GM21723 (cell line): ENCODE results near the gene CDADC1.

Experiments used
- ATAC-seq: cut with Tn5 transposase; IDR thresholded peaks from one replicate; pipeline ENCODE4 v1.9.1; 2021; ENCODE audit warnings: mild to moderate bottlenecking, moderate library complexity; ENCODE audit not compliant: unreplicated experiment

The CDADC1 gene

DNA sequence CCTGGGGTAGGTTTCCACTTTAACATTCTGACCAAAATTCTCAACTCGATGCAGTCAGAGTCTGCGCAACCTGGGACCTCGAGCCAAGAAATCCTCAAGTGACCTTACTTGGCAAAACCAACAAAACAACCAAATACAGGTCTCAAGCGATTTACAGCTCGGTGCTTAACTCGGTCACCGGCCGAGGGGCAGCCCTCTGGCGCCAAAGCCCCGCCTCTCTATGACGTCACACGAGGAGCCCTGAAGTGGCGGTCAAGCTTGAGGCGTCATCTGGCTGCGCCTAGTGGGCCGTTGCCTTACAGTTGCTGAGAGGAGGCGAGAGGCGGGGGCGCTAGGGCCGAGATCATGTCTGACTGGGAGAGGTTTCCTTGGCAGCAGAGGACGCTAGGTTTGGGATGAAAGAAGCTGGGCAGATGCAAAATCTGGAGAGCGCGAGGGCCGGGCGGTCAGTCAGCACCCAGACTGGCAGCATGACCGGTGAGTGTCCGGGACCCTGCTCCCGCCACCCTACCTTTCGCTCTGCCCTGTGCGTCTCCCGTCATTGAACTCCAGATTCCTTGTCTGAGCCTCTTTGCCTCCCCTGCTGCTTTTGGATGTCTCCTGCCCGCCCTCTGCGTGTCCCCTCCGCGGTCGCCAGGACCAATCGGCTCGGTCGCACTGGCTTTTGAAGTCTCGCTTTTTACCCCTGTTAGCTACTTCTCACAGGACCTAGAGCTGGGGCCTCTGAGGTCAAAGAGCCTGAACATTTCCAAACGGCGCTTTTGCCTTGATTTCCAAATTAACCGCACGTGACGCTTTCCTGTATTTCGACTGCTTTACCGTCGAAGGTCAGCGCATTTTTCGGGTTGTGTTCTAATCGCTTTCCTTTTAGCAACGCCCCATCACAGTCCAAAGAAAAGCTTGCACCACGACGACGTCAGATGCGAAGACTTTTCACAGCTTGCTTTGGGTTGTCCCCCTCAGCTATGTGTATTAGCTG is at the start of gene CDADC1:
CDADC1 (plus strand) TSS at position 283 of the 979 bp plus-strand sequence; CDS start at position 396, 113 bp downstream.
- ATAC-seq: peak; percentile 94

DNA sequence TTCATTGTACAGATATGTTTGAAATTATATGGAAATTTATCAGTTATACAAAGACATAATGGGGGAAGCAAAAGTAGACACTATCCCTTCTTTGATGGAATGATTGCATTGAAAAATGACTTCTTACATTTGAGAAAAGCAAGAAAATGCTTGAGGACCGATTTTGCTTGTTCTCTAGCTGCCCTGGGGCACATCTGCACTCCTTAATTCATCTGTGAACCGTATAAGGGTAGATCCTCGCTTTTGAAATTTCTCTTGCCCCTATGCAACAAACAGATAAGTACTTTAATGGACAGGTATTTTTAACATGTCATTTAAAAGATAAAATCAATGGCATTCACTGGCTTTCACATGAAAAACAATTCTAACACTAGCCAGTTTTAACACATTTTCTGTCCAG is 41.1 kb upstream of the CDADC1 start:
- ATAC-seq: no peak

DNA sequence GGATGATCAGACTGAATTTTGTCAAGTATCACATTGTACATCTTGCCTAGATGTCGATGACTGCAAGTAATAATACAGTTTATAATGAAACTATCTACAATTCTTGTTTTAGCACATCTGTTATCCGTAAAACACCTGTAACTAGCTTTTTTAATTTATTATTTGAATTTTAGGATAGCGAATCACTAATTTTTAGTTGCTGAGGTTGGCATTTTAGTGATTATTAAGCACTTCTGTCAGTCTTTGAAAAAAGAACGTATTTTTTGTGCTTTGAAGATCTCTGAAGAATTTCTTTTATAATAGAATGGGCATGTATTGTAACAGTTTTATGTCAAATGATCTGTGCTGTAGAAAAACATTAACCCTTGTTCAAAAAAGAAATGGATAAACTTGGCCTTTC is 39.1 kb upstream of the CDADC1 start:
- ATAC-seq: no peak

DNA sequence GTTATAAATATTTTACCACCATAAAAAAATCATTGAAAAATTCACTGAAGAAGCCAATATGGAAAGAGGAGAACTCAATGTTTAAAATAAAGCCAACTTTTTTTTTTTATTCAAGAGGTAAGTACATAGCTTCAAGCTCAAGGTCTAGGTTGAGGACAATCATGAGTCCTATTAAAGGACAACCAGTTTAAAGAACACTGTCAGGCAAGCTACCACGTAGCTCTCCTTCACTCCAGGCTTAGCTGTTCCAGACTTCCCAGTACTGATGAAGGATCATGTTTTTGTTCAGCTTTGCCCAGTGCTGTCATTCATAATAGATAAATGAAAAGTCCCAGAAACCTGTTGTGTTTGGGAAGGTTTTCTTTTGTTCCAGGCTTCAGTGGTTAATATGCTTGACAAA is 37.6 kb upstream of the CDADC1 start:
- no peak for ATAC-seq

DNA sequence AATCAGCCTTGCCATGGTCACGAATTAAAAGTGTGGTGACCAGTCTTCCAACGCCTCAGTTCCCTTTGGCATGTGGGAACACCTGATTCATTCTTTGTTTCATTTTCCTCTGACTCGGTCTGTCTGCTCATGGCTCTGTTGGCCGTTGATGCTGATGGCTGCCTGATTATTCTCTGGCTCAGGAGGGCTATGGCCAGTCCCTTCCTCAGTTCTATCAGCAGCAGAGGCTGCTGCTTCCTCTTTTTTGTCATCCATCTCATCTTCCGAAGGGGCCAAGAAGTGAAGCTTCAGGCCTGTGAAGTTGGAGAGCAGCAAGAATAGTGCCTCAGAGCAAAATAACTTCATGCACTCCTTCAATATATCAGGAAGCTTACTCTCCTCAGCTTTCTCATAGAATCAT is 37.1 kb upstream of the CDADC1 start:
- no peak for ATAC-seq

DNA sequence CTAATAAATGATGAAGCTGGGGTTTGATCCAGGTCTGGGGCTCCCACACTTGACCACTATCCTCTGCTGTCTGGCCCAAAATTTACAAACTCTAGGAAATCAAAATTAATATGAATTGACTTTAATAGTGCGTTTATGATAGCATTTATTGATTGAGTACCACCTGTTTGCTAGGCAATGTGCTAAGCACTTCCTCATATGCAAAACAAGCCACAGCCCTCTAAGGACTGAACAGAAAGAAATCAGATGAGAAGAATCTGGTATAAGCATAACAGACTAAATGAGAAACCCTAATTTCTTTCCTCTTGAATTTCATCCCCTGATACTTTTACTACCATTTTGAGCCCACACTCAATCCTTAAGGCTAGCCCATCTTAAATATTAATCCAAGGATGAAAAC is 34.2 kb upstream of the CDADC1 start:
- no peak for ATAC-seq

DNA sequence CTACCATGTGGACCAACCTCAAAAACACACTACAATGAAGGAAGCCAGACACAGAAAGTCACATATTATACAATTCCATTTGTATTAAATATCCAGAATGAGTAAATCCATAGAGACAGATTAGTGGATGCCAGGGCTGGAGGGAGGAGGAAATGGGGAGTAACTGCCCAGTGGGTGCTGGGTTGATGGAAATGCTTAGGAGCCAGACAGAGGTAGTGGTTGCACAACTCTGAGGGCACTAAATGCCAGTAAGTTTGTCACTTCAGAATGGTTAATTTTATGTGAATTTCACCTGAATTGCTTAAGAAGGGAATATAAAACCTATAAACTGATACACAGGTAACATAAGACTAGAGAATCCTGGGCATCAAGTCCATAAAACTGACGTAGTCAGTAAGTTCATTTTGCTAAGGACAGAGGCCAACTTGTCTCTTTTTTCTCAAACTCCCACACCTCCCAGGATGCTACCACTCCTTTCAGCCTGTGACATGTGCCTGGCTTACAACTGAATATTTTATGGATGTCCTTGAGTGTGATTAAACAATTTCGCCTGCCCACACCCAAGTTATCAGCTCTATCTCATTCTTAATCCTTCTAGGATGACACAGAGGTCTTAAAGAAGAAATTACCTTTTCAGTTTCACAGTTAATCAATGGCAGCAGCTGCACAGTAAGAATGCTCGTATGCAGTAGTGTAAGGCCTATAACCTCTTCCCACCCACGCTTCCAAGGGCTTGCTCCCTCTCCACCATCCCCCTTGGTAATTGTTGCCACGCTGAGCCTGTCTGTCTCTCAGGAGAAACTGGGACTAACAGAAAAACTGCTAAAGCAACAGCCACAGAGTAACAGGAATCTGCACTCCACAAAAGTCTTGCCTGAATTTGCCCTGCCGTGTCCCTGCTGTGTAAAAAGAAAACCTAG is 33.5 kb upstream of the CDADC1 start:
- no peak for ATAC-seq

DNA sequence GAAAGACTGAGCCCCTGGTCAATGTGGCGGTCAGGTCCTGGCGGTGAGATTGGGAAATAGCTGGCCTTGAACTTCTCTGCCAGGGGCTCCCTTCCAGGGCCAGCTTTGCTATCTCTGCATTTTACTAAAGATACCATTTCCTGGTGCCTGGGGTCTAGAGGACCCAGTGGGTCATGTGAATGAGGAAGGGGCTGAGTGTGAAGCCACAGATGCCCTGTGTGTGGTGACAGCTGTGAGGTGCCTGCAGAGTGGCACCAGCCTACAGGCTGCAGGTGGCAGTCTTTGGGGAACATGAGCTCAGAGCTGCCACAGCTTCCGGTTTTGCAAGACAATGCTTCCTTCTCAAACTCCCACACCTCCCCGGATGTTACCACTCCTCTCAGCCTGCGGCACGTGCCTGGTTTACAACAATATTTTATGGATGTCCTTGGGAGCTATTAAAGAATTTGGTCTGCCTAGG is 32.8 kb upstream of the CDADC1 start:
- peak; percentile 52 for ATAC-seq

DNA sequence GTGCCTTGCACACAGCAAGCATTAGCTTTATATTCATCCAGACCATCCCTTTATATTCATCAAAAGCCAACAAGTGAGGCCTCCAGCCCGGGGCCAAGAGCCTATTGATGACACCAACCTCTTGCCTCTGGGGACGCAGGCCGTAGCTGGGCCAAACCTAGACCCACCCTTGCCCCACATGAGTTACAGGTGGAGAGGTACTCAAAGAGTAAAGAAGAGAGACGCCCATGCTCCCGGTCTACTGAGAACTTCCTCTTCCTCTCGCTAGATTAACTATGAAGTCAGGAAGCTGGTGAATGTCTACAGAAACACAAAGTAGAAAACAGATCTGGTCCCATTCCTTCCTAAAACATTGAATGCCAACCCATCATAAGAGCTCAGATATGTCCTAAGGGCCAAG is 31.4 kb upstream of the CDADC1 start:
- ATAC-seq: no peak

DNA sequence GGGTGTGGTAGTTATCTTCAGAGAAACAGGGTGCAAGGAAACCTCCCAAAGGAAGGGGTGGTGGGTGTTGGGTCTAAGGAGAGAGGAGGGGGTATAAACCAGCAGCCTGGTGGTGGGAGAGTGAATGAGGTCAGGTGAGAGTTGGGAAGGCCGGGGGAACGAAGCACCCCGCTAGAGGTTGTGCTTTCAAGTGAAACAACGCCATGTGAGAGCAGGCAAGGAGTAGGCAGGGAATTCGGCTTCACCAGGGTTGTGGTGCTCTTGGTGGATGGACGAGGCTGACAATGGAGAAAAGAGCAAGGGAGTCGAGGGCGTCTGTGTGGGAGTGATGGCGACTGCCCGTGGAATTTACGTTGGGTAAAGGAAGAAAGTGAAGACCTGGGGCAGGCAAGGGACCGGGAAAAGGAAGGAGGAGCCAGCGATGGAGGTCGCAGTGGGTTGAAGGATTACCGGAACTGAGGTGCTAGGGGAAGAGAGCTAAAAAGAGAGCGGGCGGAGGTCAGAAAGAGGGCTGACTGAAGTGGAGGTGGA is 29.7 kb upstream of the CDADC1 start:
- ATAC-seq: no peak

DNA sequence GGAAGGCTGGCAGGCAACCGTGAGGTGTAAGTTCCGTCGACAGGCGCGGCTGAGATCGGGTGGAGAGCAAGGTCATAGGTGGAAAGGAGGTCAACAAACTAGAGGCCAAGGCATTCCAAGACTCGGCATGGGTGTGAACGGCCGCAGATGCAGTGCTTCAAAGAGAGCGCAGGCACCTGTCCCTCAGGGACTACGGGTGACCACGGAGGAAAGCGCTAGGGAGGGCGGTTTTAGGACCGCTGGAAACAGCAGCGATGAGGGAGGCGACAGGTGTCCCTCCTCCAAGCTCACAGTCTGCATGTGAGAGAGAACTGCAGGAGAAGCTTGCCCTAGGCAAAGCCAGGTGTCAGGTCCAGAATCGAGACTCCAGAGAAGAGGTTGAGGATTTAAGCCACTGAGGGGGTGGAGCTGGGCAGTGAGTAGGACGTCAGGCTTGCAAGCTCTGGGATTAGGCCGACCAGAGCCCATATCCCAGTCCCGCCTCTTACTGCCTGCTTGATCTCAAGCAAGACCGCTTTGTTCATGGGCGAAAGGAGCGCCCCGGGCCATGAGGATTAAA is 29.2 kb upstream of the CDADC1 start:
- no peak for ATAC-seq

DNA sequence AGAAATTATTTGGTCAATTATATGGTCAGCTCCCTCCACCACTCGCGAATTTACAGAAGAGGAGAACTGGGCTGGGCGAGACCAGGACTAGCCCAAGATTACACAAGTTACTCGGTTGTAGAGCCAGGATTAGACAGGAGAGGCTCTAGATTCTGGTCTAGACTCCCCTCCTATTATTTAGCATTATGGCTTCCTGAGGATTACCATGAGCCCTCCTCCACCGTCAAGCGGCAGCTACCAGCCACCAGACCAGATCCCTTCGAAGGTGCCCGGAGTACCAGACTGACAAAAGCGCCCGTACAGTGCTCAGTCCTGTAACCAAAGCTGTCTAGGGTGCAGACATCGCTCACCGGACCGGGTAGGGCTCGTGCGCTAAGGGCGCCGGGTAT is 28.1 kb upstream of the CDADC1 start:
- no peak for ATAC-seq

DNA sequence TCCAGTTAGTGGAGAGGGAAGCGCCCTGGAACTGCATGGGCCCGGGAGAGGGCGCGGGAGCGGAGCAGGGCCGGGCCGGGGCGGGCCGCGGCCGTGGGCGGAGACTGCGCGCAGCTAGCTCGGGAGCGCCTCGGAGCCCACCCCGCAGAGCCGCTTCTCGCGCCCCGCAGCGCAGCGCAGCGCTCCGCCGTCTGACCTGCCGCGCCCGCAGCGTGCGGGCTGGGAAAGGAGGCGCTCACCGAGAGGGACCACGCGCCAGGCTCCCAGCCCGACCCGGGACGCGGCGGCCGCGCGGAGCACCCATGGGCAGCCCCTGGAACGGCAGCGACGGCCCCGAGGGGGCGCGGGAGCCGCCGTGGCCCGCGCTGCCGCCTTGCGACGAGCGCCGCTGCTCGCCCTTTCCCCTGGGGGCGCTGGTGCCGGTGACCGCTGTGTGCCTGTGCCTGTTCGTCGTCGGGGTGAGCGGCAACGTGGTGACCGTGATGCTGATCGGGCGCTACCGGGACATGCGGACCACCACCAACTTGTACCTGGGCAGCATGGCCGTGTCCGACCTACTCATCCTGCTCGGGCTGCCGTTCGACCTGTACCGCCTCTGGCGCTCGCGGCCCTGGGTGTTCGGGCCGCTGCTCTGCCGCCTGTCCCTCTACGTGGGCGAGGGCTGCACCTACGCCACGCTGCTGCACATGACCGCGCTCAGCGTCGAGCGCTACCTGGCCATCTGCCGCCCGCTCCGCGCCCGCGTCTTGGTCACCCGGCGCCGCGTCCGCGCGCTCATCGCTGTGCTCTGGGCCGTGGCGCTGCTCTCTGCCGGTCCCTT is 27.5 kb upstream of the CDADC1 start, which contains the start of gene MLNR:
MLNR (plus strand) TSS at position 303 of the 820 bp plus-strand sequence; CDS start at position 303, 0 bp downstream.
- ATAC-seq: no peak

DNA sequence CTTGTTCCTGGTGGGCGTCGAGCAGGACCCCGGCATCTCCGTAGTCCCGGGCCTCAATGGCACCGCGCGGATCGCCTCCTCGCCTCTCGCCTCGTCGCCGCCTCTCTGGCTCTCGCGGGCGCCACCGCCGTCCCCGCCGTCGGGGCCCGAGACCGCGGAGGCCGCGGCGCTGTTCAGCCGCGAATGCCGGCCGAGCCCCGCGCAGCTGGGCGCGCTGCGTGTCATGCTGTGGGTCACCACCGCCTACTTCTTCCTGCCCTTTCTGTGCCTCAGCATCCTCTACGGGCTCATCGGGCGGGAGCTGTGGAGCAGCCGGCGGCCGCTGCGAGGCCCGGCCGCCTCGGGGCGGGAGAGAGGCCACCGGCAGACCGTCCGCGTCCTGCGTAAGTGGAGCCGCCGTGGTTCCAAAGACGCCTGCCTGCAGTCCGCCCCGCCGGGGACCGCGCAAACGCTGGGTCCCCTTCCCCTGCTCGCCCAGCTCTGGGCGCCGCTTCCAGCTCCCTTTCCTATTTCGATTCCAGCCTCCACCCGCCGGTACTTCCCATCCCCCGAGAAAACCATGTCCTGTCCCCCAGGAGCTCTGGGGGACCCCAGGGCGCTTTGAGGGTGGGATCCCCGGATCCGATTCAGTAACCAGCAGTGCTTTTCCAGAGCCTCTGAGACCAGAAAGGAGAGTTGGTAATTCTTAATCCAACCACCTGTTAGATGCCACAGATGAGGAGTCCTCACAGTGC is 26.7 kb upstream of the CDADC1 start:
- no peak for ATAC-seq

DNA sequence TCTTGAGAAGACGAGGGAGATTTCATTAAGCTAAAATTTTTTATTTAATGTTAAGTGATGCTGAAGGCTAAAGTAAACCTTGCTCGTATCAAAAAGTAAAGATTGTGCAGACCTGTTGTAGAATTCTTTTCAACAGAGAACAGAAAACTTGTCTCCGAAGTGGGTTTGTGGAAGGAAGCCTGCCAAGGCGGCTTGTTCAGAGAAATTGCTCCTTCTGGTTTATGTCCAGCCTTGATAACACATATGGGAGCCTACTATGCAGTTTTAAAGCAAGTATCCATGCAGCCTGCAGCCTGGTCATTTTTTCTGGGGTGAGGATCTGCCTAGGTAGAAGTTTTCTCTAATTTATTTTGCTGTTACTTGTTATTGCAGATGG is 26.1 kb upstream of the CDADC1 start:
- ATAC-seq: no peak

DNA sequence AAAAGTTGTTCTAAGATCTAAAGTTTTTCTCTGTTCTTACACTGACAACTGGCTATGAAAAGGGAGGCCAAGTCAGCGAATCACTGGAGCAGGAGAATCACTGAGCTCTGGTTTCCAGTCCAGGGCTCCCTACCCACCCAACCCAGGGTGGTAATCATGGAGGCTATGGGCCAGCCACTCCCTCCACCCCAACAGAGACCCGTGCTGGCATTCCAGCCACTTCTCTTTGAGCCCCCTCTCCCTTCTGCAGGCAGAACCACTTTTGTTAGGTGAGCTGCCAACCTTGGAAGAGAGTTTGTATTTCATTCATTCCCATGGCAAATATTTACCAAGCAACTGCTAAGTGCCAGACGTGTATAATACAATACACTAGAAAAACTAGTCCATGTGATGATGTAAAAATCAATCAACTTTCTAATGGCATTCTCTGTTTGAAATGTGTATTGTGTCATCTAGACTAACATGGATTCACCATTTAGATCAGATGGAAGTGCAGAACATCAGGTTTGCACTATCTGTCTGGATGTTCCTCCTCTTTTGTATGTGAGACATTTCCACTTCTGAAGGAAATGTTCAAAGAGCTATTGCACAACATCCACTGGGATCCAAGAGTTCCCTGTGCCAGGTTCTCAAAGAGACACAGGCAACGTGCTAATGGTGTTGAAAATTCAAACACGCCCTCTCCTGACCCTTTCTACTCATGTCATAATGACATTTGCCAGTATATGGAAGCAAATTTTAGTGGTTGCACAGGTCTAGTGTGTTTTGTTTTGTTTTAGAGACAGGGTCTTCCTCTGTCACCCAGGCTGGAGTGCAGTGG is 22.3 kb upstream of the CDADC1 start:
- no peak for ATAC-seq

DNA sequence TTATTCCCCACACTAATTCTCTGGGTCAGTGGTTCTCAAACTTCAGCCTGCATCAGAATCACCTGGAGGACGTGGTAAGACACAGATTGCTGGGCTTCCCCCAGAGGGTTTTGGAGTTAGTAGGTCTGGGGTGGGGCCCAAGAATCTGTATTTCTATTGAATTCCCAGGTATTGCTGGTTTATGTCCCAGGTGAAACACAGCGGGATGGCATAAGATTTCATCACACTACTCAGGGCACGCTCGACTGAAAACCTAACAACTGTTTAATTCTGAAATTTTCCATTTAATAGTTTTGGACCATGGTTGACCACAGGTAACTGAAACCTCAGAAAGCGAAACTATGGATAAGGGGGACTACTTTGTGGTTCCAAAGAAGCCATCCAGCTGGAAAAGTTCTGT is 21.1 kb upstream of the CDADC1 start:
- no peak for ATAC-seq

DNA sequence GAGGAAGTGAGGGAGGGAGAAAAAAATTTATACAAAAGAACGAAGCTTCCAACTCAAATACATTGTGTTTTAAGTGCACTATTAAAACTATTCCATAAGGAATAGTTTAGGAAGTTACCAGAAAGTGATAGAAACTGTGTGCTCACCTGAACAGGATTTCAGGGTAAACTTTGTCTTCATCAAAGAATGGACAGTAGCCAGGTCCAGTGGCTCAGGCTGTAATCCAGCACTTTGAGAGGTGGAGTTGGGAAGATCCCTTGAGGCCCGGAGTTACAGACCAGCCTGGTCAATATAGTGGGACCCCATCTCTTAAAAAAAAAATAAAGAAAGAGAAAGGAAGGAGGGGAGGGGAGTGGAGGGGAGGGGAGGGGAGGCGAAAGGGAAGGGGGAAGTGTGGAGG is 13.0 kb upstream of the CDADC1 start:
- ATAC-seq: no peak
